Putamen (tissue), 1 donor: Measurements from ENCODE around the gene RPL7L1.
"Not testable (repeated sequence)": the region's sequence is repeated elsewhere in the genome, so short reads cannot be mapped to it uniquely, and the experiment has no call there.

Source experiments
- DNase-seq: peaks from one replicate; pipeline ENCODE4 v3.0.0-alpha.2; 2016; ENCODE audit warnings: low spot score

Gene RPL7L1

DNA sequence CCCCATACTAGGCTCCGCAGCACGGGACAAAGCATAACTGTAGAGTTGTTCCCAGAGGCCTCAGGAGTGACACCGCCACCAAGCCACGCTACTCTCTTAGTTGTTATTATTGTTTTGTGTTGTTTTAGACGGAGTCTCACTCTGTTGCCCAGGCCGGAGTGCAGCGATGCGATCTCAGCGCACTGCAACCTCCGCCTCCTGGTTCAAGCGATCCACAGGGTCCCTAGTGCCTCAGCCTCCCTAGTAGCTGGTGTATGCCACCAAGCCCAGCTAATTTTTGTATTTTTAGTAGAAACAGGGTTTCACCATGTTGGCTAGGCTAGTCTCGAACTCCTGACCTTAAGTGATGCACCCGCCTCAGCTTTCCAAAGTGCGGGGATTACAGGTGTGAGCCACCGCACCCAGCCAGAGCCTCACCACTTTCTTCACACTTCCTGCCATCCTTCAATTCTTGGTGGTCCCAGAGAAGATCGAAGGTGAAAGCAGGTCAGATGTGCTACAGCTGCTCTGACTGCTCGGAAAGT lies 11.8 kb downstream of the RPL7L1 start:
- no peak for DNase-seq

DNA sequence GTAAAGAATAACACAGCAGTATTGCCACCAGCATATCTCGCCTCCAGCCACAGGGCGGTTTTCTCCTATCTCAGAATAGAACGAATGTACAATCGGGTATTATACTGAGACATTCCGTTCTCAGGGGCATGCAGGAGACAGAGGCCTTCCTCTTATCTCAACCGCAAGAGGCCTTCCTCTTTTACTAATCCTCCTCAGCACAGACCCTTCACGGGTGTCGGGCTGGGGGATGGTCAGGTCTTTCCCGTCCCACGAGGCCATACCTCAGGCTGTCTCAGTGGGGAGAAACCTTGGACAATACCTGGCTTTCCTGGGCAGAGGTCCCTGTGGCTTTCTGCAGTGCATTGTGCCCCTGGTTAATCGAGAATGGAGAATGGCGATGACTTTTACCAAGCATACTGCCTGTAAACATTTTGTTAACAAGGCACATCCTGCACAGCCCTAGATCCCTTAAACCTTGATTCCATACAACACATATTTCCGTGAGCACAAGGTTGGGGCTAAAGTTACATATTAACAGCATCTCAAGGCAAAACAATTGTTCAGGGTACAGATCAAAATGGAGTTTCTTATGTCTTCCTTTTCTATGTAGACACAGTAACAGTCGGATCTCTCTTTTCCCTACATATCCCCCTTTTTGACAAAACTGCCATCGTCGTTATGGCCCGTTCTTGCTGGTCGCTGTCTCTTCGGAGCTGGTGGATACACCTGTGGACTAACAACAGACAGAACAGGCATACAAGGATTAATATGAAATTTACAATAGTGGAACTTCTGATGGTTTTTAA lies 14.8 kb downstream of the RPL7L1 start:
- DNase-seq, result not testable (repeated sequence)

DNA sequence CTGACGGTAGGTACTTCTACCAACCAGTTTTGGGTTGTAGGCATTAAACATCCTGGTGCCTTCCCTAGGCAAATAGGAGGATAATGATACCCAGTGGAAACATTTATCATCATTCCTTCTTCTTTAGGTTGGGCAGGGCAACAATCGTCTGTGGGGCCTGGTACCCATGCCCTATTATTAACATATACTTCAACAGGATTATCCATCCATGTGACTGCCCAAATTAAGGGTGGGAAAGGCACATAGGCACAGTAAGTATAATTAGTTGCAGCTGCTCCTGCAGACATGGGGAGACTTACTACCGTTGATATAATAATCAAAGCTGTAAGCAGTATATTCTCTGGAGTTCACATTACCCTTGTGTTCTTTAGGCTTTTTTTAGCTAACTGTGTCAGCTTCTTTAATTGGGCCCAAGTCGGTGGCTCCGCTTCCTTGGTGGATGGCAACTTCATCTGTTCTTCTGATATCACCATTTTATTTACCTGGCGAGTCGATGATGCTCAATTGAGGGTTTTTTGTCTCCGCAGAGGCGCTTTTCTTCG lies 16.8 kb downstream of the RPL7L1 start:
- DNase-seq, result no peak

DNA sequence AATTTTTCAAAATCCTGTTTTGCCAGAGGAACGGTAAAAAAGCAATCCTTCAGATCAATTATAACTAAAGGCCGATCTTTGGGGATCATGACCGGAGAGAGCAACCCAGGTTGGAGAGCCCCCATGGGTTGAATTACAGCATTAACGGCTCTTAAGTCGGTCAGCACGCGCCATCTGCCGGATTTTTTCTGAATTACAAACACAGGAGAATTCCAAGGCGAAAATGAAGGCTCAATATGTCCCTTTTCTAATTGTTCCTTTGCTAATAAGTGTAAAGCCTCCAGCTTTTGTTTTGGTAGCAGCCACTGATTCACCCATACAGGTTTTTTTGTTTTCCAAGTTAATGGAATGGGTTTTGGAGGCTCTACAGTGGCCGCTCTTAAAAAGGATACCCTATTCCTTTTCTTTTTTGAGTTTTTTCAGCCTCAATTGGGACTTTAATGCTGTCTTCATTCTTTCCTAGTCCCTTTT lies 19.5 kb downstream of the RPL7L1 start:
- DNase-seq, result peak; percentile 64

DNA sequence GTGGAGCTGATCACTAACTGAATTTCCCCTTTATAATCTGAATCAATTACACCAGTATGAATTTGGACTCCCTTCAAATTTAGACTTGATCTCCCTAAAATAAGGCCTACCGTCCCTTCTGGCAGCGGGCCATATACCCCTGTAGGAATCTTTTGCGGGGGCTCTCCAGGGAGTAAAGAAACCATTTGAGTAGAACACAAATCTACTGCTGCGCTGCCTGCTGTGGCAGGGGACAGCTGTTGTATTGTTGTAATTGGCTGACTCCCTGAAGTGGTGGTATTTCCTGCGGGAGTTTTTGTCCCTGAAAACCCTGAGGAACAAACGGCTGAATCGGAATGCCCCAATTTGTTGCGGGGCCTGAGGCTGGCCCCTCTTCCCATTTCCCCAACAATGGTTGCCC lies 20.5 kb downstream of the RPL7L1 start:
- no peak for DNase-seq

DNA sequence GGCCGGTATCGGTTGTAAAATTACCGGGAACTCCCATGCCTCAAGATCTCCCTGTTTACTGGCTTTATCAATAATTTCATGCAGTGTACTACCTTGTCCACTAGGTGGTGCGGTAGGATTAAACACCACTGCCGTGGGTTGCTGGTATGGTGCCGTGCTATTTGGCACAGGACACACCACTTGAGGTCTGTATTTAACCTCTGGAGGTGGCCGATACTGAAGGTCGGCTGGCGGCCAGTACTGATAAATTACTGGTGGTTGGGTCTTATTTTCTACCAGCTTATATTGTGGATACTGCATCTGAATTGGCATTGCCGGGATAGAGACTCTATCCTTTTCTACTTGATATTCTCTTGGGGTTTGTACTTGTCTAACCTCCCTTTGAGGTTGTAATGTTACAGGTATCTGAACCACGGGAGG lies 22.1 kb downstream of the RPL7L1 start:
- peak; percentile 77 for DNase-seq

DNA sequence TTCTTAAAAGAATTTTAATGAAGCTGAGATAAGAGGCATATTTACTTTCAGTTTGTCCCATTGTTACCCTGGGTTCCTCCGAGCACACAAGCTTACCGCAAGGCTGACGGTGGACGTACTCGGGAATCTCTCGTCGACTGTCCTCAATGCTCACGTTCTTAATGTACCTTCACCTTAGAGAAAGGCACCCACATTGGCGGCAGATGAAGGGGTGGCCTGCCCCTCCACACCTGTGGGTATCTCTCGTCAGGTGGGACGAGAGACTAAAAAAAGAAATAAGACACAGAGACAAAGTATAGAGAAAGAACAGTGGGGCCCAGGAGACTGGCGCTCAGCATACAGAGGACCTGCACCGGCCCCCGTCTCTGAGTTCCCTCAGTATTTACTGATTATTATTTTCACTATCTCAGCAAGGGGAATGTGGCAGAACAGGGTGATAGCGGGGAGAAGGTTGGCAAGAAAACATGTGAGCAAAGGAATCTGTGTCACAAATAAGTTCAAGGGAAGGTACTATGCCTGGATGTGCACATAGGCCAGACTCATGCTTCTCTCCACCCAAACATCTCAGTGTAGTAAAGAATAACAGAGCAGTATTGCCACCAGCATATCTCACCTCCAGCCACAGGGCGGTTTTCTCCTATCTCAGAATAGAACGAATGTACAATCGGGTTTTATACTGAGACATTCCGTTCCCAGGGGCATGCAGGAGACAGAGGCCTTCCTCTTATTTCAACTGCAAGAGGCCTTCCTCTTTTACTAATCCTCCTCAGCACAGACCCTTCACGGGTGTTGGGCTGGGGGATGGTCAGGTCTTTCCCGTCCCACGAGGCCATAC lies 23.2 kb downstream of the RPL7L1 start:
- DNase-seq, result not testable (repeated sequence)

DNA sequence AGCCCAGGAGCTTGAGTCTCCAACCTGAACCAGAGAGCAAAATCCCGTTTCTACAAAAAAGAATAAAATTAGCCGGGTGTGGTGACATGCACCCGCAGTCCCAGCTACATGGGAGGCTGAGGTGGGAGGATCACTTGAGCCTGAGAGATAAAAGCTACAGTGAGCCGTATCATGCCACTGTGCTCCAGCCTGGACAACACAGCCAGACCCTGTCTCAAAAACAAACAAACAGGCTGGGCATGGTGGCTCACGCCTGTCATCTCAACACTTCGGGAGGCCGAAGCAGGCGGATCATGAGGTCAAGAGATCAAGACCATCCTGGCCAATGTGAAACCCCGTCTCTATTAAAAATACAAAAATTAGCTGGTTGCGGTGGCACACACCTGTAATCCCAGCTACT lies 25.1 kb downstream of the RPL7L1 start:
- no peak for DNase-seq

DNA sequence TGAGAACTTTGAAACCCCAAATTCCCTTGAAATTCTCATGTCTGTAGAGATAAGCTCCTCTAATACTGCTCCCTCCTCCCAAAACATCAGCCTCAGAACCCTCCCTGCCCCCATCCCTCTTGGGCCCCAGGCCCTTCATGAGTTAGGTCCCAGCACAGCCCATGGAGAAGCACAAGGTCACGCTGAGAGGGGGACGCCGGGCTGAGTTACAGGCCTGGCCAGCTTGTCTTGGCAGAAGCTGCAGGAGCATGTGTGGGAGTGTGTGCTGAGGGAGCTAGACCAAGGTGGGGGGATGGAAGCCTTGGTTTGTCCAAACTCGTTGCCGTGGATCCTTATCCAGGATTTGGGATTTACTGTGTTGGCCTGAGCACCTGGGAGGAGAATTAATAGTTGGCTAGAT lies 27.9 kb downstream of the RPL7L1 start:
- no peak for DNase-seq

DNA sequence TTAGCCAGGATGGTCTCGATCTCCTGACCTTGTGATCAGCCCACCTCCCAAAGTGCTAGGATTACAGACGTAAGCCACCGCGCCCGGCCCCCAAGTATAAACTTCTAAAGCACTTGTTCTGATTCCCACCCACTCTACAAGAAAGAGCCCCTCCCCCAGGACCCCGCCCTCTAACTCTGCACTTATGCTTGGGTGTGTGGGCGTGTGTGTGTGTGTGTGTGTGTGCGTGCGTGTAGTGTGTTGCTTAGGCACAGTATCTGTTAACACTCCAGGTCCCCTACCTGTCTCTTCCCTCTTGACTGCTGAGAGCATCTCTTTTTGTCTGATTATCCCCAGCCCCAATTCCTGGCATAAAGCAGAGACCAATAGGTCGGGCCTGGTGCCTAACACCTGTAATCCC lies 30.4 kb downstream of the RPL7L1 start:
- DNase-seq, result no peak

DNA sequence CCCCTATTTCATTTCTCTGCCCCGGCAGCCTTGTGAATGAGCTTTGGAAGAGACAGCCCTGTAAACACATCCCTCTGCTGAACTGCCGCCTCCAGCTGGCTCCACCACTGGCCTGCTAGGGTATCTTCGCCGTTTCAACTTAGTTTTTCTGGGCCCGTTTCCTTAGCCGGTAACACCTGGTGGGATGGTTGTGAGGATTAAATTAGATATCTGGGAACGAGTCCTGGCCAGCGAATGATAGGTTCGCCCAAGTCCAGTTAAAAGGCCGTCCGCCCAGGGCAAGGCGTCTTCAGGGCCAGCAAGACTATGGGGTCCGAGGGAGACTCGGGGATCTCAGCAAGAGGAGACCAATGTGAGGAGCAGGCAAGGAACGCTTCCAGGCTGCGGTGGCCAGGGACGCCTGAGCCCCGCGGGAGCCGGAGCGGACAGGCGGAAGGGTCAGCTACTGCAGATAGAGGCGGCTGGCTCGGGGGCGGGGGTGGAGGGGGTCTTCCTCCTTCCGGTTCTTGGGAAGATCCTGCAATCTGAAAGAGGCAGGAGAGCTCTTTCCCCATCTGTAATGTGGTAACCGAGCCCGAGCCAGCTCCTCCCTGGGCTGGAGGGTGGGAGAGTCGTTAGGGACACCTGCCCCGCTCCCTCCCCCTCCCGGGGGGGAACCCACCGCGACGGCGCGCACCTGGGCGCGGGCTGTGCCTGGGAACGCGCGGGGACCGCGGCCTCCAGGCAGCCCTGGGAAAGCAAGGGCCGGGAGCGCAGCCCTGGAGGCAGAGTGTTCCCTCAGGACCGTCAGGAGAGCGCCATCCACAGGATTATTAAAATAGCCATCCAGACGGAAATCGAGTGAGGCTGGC lies 32.0 kb downstream of the RPL7L1 start:
- DNase-seq, result no peak

DNA sequence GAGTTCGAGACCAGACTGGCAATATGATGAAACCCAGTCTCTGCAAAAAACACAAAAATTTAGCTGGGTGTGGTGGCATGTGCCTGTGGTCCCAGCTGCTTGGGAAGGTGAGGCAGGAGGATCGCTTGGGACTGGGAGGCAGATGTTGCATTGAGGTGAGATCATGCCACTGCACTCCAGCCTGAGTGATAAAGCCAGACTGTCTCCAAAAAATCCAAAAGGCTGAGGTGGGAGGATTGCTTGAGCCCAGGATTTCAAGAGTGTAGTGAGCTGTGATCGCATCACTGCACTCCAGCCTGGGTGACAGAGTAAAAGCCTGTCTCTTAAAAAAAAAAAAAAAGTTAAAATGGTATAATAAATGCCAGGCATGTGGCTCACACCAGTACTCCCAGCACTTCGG lies 35.1 kb downstream of the RPL7L1 start:
- DNase-seq, result no peak

DNA sequence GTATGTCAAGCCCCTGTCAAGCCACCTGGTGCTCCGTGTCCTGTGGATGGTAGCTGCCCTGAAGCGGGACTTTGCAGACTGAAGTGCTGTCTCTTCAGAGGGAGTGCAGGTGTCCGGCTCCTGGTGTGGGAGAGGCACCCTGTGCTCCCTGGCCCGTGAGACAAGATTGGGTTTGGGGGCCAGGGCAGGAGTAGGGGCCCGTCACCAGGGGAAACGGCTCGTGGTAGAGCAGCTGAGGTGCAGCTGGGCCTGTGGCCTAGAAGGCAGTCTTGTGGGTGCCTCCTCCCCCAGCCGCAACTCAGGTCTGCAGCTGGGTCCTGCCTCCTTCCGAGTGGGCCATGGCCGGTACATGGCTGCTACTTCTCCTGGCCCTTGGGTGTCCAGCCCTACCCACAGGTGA lies 36.3 kb downstream of the RPL7L1 start, which contains the start of gene PTCRA:
PTCRA (plus strand) TSS at position 322 of the 400 bp plus-strand sequence; CDS start at position 339, 17 bp downstream.
- DNase-seq, result no peak

DNA sequence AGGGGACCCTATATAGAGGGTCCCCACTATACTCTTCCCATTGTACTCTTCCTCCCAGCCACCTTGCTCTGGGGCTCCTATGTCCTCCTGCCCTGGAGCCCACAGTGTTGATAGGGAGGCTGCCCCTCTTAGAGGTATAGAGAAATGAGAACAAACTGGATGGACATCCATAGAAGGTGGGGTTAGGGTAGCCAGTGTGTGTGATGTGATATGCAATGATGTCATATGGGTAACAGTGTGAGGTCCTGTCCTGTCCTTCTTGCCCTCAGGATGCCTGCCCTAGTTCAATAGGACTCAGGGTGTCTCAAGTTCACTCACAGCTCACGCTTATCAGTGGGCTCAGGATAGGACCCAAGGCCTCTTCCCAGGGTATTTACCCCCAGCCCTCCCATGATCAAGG lies 36.9 kb downstream of the RPL7L1 start:
- DNase-seq, result no peak

DNA sequence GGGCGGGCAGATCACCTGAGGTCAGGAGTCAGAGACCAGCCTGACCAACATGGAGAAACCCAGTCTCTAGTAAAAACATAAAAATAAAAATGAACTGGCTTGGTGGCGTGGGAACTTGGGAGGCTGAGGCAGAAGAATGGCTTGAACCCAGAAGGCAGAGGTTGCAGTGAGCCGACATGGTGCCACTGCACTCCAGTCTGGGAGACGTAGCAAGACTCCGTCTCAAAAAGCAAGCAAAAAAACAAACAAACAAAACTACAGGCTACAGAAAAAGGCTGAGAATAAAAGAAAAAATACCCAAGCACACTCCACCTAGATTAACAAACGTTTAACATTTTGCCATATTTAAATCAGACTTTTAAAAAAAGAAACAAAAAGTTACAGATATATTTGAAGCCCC lies 42.4 kb downstream of the RPL7L1 start:
- no peak for DNase-seq

DNA sequence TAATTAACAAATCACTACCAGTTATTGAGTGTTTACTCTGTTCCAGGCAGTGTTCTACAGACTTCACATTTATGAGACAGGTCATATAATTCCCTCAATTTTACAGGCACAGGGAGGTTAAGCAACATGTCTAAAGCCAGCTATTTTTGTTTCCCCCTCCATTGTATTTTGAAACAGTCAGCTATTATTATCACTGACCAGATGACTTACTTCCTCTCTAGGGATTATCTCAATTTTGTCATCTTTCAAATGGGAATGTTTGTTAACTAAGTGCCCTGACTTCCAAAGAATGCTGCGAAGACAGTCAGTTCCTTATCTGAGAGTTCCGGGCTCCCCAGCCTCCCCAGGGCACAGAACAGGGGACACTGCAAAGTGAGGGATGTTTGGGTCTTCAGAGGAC lies 44.2 kb downstream of the RPL7L1 start:
- no peak for DNase-seq

DNA sequence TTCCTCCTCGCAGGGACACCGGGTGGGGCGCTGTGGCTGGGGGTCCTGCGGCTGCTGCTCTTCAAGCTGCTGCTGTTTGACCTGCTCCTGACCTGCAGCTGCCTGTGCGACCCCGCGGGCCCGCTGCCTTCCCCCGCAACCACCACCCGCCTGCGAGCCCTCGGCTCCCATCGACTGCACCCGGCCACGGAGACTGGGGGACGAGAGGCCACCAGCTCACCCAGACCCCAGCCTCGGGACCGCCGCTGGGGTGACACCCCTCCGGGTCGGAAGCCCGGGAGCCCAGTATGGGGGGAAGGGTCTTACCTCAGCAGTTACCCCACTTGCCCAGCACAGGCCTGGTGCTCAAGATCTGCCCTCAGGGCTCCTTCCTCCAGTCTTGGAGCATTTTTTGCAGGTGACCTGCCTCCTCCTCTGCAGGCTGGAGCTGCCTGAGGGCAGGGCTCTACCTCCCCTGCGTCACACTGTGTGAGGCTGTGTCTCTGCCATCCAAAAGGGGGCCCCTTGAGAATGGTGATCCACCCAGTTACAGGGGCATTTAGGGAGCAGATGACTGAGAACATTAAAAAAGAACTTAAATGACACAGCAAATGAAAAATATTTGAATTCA lies 45.9 kb downstream of the RPL7L1 start:
- DNase-seq, result no peak

DNA sequence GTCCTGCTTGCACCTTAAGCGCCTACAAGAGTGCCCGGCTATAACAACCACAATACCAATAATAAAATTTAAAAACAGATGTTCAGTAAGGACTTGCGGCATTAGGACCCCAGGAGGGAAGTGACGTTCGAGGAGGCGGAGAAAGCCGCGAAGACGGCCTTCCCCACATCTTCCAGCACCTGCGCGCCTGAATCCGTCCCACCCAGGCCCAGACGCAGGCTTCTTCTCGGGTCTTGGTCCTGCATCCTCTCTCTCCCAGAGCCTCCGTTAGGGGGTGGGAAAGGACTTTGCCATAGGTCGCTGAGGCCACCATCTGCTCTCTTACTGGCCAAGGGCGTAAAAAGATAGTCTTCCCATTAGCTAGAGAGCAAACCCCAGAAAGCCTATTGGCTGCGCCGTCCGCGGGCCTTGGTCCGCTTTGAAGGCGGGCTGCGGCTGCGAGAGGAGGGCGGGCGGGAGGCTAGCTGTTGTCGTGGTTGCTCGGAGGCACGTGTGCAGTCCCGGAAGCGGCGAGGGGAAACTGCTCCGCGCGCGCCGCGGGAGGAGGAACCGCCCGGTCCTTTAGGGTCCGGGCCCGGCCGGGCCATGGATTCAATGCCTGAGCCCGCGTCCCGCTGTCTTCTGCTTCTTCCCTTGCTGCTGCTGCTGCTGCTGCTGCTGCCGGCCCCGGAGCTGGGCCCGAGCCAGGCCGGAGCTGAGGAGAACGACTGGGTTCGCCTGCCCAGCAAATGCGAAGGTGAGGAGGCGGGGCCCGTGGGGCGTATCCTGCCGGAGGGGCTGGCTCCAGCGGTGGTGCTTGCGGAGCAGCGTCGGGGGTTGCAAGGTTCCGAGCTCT lies 49.8 kb downstream of the RPL7L1 start, which contains the start of gene CNPY3:
CNPY3 (plus strand) TSS at position 495 of the 835 bp plus-strand sequence; CDS start at position 586, 91 bp downstream.
- DNase-seq, result peak; percentile 96

DNA sequence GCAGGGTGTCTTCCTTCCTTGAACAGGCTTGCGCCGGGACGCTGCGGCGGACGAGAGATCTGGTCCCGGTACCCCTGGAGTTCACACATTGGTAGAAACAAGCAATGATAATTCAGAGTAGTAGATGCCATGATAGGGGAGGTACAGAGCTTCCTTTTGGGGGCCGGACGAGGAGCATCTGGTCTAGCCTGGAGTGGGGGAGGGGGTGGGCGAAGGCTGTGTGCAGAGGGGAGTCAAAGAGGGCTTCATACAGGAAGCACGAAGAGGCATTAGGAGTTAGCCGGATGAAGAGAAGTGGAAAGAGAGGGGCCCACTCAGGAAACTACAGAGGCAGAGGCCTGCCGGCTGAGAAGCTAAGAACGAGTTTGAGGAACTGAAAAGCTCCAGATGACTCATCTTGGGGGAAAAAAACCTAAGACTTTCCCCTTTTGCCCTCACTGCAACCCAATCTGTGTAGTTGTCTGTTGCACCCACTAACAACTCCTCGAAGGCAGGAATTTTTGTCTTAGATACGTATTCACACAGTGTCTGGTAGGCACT lies 50.5 kb downstream of the RPL7L1 start:
- peak; percentile 69 for DNase-seq

DNA sequence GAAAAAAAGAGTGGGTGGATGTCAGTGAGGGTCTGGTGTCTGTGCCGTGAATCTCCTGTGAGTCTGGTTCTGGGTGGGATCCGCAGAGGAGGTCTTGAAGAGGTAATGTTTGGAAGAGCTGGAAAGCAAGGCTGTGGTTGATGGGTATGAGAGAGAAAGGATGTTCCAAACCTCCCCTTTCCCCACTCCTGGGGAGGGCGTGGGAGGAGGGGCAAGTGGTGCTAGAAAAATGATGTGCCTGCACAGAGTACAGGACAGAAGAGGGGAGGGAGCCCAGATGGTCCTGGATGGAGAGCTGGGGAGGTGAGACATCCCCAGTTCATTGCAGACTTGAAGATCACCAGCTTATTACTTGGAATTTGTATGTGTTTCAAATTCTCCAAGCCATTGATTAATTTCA lies 53.0 kb downstream of the RPL7L1 start:
- no peak for DNase-seq
